Testis (tissue), 3 donors: Measurements from ENCODE around the gene MAGEA9. TPM values are rescaled to one million over a fixed set of nuclear protein-coding genes. Genes with fewer than 3 reads are reported as not detected.
"Not testable (repeated sequence)": the region's sequence is repeated elsewhere in the genome, so short reads cannot be mapped to it uniquely, and the experiment has no call there.

Experiments used
- DNase-seq: peaks from one replicate; pipeline ENCODE4 v3.0.0-alpha.2; 2019
- H3K27ac ChIP-seq, 2 donors: fragments of 200-600 bp; sonication (generic); one replicate each; pipeline ENCODE4 v1.5.1; 2019
- H3K27me3 ChIP-seq: fragments of 200-600 bp; sonication (generic); one replicate; pipeline ENCODE4 v1.5.1; 2019
- H3K36me3 ChIP-seq: fragments of 200-600 bp; sonication (generic); one replicate; pipeline ENCODE4 v1.5.1; 2017; ENCODE audit warnings: low read depth; ENCODE audit errors: missing control alignments
- H3K4me1 ChIP-seq: fragments of 200-600 bp; sonication (generic); one replicate; pipeline ENCODE4 v1.5.1; 2019
- H3K4me3 ChIP-seq, 2 donors: fragments of 200-600 bp; sonication (generic); one replicate each; pipeline ENCODE4 v1.5.1; 2017 to 2019
- H3K9me3 ChIP-seq: fragments of 200-600 bp; sonication (generic); one replicate; pipeline ENCODE4 v1.5.1; 2017
- CTCF ChIP-seq, 3 experiments: fragments of 450-650 bp in 2 of 3; fragments of 200-600 bp in 1 of 3; sonication (generic) in 1 of 3; IDR thresholded peaks; one replicate each; pipeline ENCODE4 v1.5.1; 2016 to 2019; ENCODE audit warnings: antibody characterized with exemption in 3 of 3, mild to moderate bottlenecking in 2 of 3, moderate library complexity in 1 of 3
- POLR2A ChIP-seq: fragments of 450-650 bp; IDR thresholded peaks from one replicate; pipeline ENCODE4 v1.6.1; 2017; ENCODE audit warnings: antibody characterized with exemption, mild to moderate bottlenecking, moderate library complexity
- WGBS, 2 donors: methylation state at CpG; one replicate each; pipeline ENCODE4 v1.1.5; 2018; 5-methylcytosine and 5-hydroxymethylcytosine counted together
- intact Hi-C: fragments of 100-400 bp; cut with DNase I; formaldehyde crosslinking; loops from one replicate; pipeline ENCODE4 v1.15.1; 2023; ENCODE audit warnings: low total_unique reads
- polyA plus RNA-seq: library from polyadenylated mRNA; stranded (reverse); fragments of 350-450 nt; fragmentation: Illumina TruSeq; extraction: RNeasy Lipid Tissue Mini Kit (QIAGEN cat#74804); gene quantifications from one replicate; pipeline ENCODE4 v1.2.3, GENCODE V29; 2014; ENCODE audit warnings: low read depth, low replicate concordance; ENCODE audit not compliant: insufficient read depth
- small RNA-seq, 2 donors: library from RNA; depleted of rRNA; stranded (forward); fragments of <200 nt; gene quantifications; one replicate each; pipeline ENCODE3, GENCODE V24; 2016
- total RNA-seq, 2 donors: library from RNA; depleted of rRNA; stranded (reverse); fragments of >200 nt; gene quantifications; one replicate each; pipeline ENCODE4 v1.2.3, GENCODE V29; 2016

The MAGEA9 gene
- total and polyA plus RNA-seq, 3 donors from 2014 or later, result 6.4 TPM; not detected in 2

GRCh38 chrX:149829751-149830191 is 48.0 kb downstream of the MAGEA9 start:
- TF ChIP-seq POLR2A, result no peak
- TF ChIP-seq CTCF (IDR thresholded peaks at IDR 0.05), result no peak
- Histone ChIP-seq H3K4me1 (no peaks in the 10 kb centered on the region), H3K4me3 (peak overlapping the region in 1 of 2 donors; percentile 9), H3K9me3 (no peaks in the 10 kb centered on the region), H3K27ac (no peak overlapping the region), H3K27me3 (no peaks in the 10 kb centered on the region), H3K36me3 (no peaks in the 10 kb centered on the region)
- no peak for DNase-seq
- intact Hi-C loops, result no loop called here
- 11 to 25% methylated on average over 2 to 3 of the region's 3 CpGs for WGBS, 2 donors

GRCh38 chrX:149830192-149830873 is 48.6 kb downstream of the MAGEA9 start:
- WGBS, 2 donors, result 6% methylated on average over 18 of the region's 18 CpGs
- Histone ChIP-seq H3K36me3 (no peaks in the 10 kb centered on the region), H3K27me3 (no peaks in the 10 kb centered on the region), H3K4me3 (peak overlapping the region; percentile 9 to 23), H3K9me3 (no peaks in the 10 kb centered on the region), H3K4me1 (no peaks in the 10 kb centered on the region), H3K27ac (no peak overlapping the region)
- peak; percentile 13 for DNase-seq
- TF ChIP-seq CTCF (IDR thresholded peaks at IDR 0.05), result no peak
- TF ChIP-seq POLR2A, result no peak
- intact Hi-C loops, result no loop called here

- H3K36me3 ChIP-seq, result no peaks in the 10 kb centered on the region
- no peak overlapping the region for H3K4me3 ChIP-seq
- no peaks in the 10 kb centered on the region for H3K4me1 ChIP-seq
- intact Hi-C loops, result no loop called here
- no peak for TF ChIP-seq CTCF (IDR thresholded peaks at IDR 0.05)
- no peak for TF ChIP-seq POLR2A
- H3K27me3 ChIP-seq, result no peaks in the 10 kb centered on the region
- H3K27ac ChIP-seq, result no peak overlapping the region
- 84 to 95% methylated on average over 2 of the region's 2 CpGs for WGBS, 2 donors
- no peak for DNase-seq
- no peaks in the 10 kb centered on the region for H3K9me3 ChIP-seq
Observed at GRCh38 chrX:149831473-149831872, 49.7 kb downstream of the MAGEA9 start.

- 72 to 89% methylated on average over 5 of the region's 5 CpGs for WGBS, 2 donors
- not testable (repeated sequence) for H3K27me3 ChIP-seq, H3K36me3 ChIP-seq
Observed at GRCh38 chrX:149836728-149837127, 55.0 kb downstream of the MAGEA9 start.

GRCh38 chrX:149837167-149837566 is 55.4 kb downstream of the MAGEA9 start:
- Histone ChIP-seq H3K36me3 (no peaks in the 10 kb centered on the region), H3K27me3 (no peaks in the 10 kb centered on the region), H3K4me3 (no peak overlapping the region), H3K9me3 (no peaks in the 10 kb centered on the region), H3K27ac (no peak overlapping the region), H3K4me1 (no peaks in the 10 kb centered on the region)
- TF ChIP-seq CTCF (IDR thresholded peaks at IDR 0.05) (no peak), POLR2A (no peak)
- DNase-seq, result no peak
- intact Hi-C loops, result no loop called here

More at GRCh38 chrX:149836728-149837127, 55.0 kb downstream of the MAGEA9 start:
- intact Hi-C loops, H3K4me1 ChIP-seq, H3K27ac ChIP-seq, H3K4me3 ChIP-seq, DNase-seq, H3K9me3 ChIP-seq: not testable (repeated sequence)

Small RNA genes within 50 kb of the gene (small RNA-seq; reads per million reads assigned to genes)
- 0 reads per million in 2 donors for gene AC244098.1
- 0 reads per million in 2 donors for gene AC244098.2
- gene AC244098.3, result 0 reads per million in 2 donors

Other genes with a start within 250 kb of the MAGEA9 start
- 10 to 100 TPM; 10.6 to 12.0 TPM for gene EOLA1, start 240.9 kb upstream of the MAGEA9 start, total RNA-seq
- 13.4 TPM for gene EOLA1, start 240.9 kb upstream of the MAGEA9 start, polyA plus RNA-seq
- gene HSFX3, start 232.0 kb upstream of the MAGEA9 start, total RNA-seq, result 1 to 10 TPM; 5.6 to 8.7 TPM
- 16.6 TPM for gene HSFX3, start 232.0 kb upstream of the MAGEA9 start, polyA plus RNA-seq
- gene MAGEA9B, start 194.5 kb upstream of the MAGEA9 start, total RNA-seq, result 10 to 100 TPM; 18.6 to 24.6 TPM
- 11.0 TPM for gene MAGEA9B, start 194.5 kb upstream of the MAGEA9 start, polyA plus RNA-seq
- gene HSFX2, start 186.6 kb upstream of the MAGEA9 start, total RNA-seq, result 1 to 10 TPM; 4.8 to 5.6 TPM
- 11.8 TPM for gene HSFX2, start 186.6 kb upstream of the MAGEA9 start, polyA plus RNA-seq
- 10 to 100 TPM; 64.3 to 66.0 TPM for gene TMEM185A, start 150.1 kb upstream of the MAGEA9 start, total RNA-seq
- gene TMEM185A, start 150.1 kb upstream of the MAGEA9 start, polyA plus RNA-seq, result 48.7 TPM
- gene MAGEA11, start 69.9 kb upstream of the MAGEA9 start, total RNA-seq, result 1 to 10 TPM; 6.8 to 9.8 TPM
- 9.4 TPM for gene MAGEA11, start 69.9 kb upstream of the MAGEA9 start, polyA plus RNA-seq
- 1 to 10 TPM; 4.0 to 9.8 TPM for gene HSFX1, start 7.9 kb upstream of the MAGEA9 start, total RNA-seq
- 1.3 TPM for gene HSFX1, start 7.9 kb upstream of the MAGEA9 start, polyA plus RNA-seq
- 1 to 10 TPM; 1.1 to 2.0 TPM for gene MAGEA8, start 99.3 kb downstream of the MAGEA9 start, total RNA-seq
- 2.9 TPM for gene MAGEA8, start 99.3 kb downstream of the MAGEA9 start, polyA plus RNA-seq
- 1 to 10 TPM; 2.4 to 6.0 TPM for gene HSFX4, start 147.6 kb downstream of the MAGEA9 start, total RNA-seq
- 9.7 TPM for gene HSFX4, start 147.6 kb downstream of the MAGEA9 start, polyA plus RNA-seq
- 10 to 100 TPM; 35.1 to 42.0 TPM for gene EOLA2, start 156.6 kb downstream of the MAGEA9 start, total RNA-seq
- gene EOLA2, start 156.6 kb downstream of the MAGEA9 start, polyA plus RNA-seq, result 28.0 TPM